ENCODE data around the gene CCDC158. TPM values are rescaled to one million over a fixed set of nuclear protein-coding genes. Genes with fewer than 3 reads are reported as not detected.

The CCDC158 gene
- total and polyA plus RNA-seq, 2 of the 4 experiments (the other 2 are of a cell fraction), result not detected

DNA sequence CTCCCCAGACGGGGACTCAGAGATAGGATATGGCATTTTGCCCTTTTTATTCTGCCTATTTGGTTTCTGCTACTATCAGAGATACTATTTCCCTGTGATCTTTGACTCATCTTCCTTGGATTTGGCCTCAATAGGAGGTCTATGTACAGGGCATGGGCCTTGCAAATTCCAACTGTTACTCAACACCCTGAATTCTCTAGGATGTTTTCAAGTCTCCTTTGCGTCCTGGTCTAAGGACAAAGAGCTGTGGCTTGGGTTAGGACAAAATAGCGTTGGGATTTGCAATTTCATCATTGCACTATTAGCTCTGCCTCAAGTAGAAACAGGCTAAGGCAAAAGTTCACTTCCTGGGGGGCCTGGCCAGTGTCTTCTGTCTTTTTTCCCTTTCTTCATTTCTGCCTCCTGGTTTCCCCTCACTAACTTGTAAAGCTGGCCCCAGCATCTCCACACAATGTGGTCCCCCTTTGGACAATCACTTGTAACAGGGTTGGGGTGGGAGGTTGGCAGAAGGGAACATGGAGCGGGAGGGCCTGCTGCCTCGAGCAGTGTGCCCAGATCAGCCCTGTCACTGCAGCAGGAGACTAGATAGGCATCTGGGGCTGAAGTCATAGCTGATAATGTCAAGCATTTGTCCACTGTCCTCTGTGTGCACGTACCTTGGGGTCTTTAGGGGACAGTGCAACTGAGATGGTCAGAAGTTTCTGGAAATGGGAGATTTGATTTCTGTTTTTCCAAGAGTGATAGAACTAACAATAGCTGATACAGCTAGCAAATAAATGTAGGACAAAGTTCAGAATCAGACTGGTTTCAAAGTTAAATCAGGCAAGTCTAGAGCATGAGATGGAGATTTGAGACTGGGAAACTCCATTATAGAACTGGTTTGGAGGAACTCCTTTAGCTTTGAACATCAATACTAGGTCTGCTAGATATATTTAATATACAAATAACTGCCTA lies 140.2 kb downstream of the CCDC158 start:
- no peak overlapping the region for H3K4me3 ChIP-seq (ENCODE audit: insufficient read depth, low read depth, low read length)
- no peak overlapping the region for H3K14ac ChIP-seq (replicated peaks; ENCODE audit: low read depth, low read length)
- H3K4ac ChIP-seq (ENCODE audit: low read depth, low read length), result no peak overlapping the region
- ChIA-PET CTCF (interaction anchor here (1.0 kb wide), 1 partner anchor 97 kb away, joined by 3 read pairs; no protein-coding TSS in a partner anchor), POLR2A (ENCODE audit: unreplicated experiment) (no interaction called here)
- no peak overlapping the region for H3K9ac ChIP-seq (ENCODE audit: low read depth, low read length)
- peaks cover 2% of the 10 kb centered on the region; the same call in 1 of the 2 replicates for H3K9me1 ChIP-seq (ENCODE audit: insufficient read depth, low read length)
- no peak overlapping the region for H3K23ac ChIP-seq (ENCODE audit: low read depth, low read length)
- no peak overlapping the region for H4K5ac ChIP-seq (ENCODE audit: low read depth, low read length)
- H3K4me1 ChIP-seq (ENCODE audit: control insufficient read depth, insufficient read depth, low read length), result no peaks in the 10 kb centered on the region
- H3K9me3 ChIP-seq (ENCODE audit: control insufficient read depth, insufficient read depth, low read length), result no peaks in the 10 kb centered on the region
- peaks cover 23% of the 10 kb centered on the region for H3K27me3 ChIP-seq (ENCODE audit: control insufficient read depth, insufficient read depth, low read length)
- H3K27ac ChIP-seq (ENCODE audit: insufficient read depth, low read length), result no peak overlapping the region
- no peak overlapping the region for H3K4me2 ChIP-seq (ENCODE audit: low read depth, low read length)
- BruUV-seq (replicated peaks), result no TSS peak
- no peak overlapping the region for H2AK5ac ChIP-seq (ENCODE audit: low read depth, low read length)
- dilution Hi-C loops (cut with HindIII; ENCODE audit: low sequenced_read_pairs, unreplicated experiment), result no loop called here
- 77% methylated on average over 3 of the region's 6 CpGs; no CpG with 5 or more reads in 1 of the 2 experiments for WGBS, 2 experiments (ENCODE audit: extremely low coverage in 2 of 2, insufficient read length in 1 of 2)
- H2BK15ac ChIP-seq (ENCODE audit: low read depth, low read length), result no peak overlapping the region
- ATAC-seq (ENCODE audit: low read depth) (no peak), DNase-seq (no peak)
- H2AK9ac ChIP-seq (replicated peaks; ENCODE audit: low read depth, low read length, poor library complexity), result no peak overlapping the region
- no peaks in the 10 kb centered on the region for H3K36me3 ChIP-seq (ENCODE audit: control insufficient read depth, insufficient read depth, low read length)
- no peak overlapping the region for H3K18ac ChIP-seq (ENCODE audit: low read depth, low read length)
- in situ Hi-C loops (cut with MboI; ENCODE audit: low sequenced_read_pairs), result no loop called here
- no peaks in the 10 kb centered on the region for H4K20me1 ChIP-seq (ENCODE audit: insufficient read depth, low read length)
- no peak overlapping the region for H2BK5ac ChIP-seq (ENCODE audit: low read depth, low read length, poor library complexity, severe bottlenecking)
- TF ChIP-seq RCOR1 (IDR thresholded peaks at IDR 0.05; ENCODE audit: insufficient replicate concordance, low read length), result no peak
- TF ChIP-seq, protein P1, sequence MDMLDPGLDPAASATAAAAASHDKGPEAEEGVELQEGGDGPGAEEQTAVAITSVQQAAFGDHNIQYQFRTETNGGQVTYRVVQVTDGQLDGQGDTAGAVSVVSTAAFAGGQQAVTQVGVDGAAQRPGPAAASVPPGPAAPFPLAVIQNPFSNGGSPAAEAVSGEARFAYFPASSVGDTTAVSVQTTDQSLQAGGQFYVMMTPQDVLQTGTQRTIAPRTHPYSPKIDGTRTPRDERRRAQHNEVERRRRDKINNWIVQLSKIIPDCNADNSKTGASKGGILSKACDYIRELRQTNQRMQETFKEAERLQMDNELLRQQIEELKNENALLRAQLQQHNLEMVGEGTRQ (IDR thresholded peaks at IDR 0.05; ENCODE audit: low read depth, low read length), result no peak
- no peak for TF ChIP-seq RFX5 (IDR thresholded peaks at IDR 0.05; ENCODE audit: low read depth, low read length)
- no peak for TF ChIP-seq MAZ (IDR thresholded peaks at IDR 0.05; ENCODE audit: borderline replicate concordance, low read depth, low read length)
- no peak for TF ChIP-seq SMC3 (IDR thresholded peaks at IDR 0.05; ENCODE audit: low read depth, low read length)
- TF ChIP-seq POLR2A (IDR thresholded peaks at IDR 0.05; ENCODE audit: low read depth, low read length), result no peak
- no peak for TF ChIP-seq CHD1 (IDR thresholded peaks at IDR 0.05; ENCODE audit: low read depth, low read length)
- no peak for TF ChIP-seq MXI1 (IDR thresholded peaks at IDR 0.05; ENCODE audit: borderline replicate concordance, low read depth, low read length)
- TF ChIP-seq FOS (IDR thresholded peaks at IDR 0.05; ENCODE audit: low read depth, low read length), result no peak
- no peak for TF ChIP-seq CTCF (conservative IDR thresholded peaks at IDR 0.05; ENCODE audit: low read depth, low read length)
- no peak for TF ChIP-seq CEBPB (IDR thresholded peaks at IDR 0.05; ENCODE audit: low read depth, low read length)
- TF ChIP-seq ELK1 (IDR thresholded peaks at IDR 0.05; ENCODE audit: borderline replicate concordance, low read depth, low read length), result no peak
- no peak for TF ChIP-seq NFE2L2 (IDR thresholded peaks at IDR 0.05; ENCODE audit: low read depth, low read length)
- TF ChIP-seq MAFK (IDR thresholded peaks at IDR 0.05; ENCODE audit: low read depth, low read length), result no peak
- no peak overlapping the region for H2BK120ac ChIP-seq (ENCODE audit: low read depth, low read length)
- H2AFZ ChIP-seq (replicated peaks; ENCODE audit: low read length, poor library complexity), result peak overlapping the region; percentile 59
- no peak overlapping the region for H3K56ac ChIP-seq (ENCODE audit: extremely low read depth, insufficient read depth, low read length)
- intact Hi-C loops (cut with micrococcal nuclease), result no loop called here
- no peak overlapping the region for H2BK20ac ChIP-seq (ENCODE audit: low read depth, low read length)
- H4K8ac ChIP-seq (ENCODE audit: low read depth in 2 of 2, low read length in 2 of 2), result no peak overlapping the region
- H4K91ac ChIP-seq (ENCODE audit: insufficient read depth, low read depth, low read length), result no peak overlapping the region
- H3K79me1 ChIP-seq (ENCODE audit: low read depth in 1 of 2, low read length in 2 of 2), result no peaks in the 10 kb centered on the region
